ENCODE data around the gene SSPN.

DNA sequence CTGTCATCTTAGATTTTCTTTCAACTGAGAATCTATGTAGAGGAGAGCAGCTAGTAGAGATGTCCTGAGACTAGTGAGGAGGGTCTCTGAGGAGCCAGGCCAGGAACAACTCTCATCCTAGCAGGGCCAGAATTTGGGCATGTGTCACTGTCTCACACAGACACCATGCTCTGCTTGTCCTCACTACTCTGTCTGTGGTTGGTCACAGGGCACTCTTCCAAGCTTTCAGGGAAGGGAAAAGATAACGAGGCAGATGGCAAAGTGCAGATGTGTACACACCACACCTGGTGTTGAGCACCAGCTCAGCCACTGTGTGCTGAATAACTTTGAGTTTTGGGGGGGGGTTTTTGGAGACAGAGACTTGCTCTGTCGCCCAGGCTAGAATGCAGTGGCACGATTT lies 2.5 kb downstream of the SSPN start:
- TF ChIP-seq, protein P1, sequence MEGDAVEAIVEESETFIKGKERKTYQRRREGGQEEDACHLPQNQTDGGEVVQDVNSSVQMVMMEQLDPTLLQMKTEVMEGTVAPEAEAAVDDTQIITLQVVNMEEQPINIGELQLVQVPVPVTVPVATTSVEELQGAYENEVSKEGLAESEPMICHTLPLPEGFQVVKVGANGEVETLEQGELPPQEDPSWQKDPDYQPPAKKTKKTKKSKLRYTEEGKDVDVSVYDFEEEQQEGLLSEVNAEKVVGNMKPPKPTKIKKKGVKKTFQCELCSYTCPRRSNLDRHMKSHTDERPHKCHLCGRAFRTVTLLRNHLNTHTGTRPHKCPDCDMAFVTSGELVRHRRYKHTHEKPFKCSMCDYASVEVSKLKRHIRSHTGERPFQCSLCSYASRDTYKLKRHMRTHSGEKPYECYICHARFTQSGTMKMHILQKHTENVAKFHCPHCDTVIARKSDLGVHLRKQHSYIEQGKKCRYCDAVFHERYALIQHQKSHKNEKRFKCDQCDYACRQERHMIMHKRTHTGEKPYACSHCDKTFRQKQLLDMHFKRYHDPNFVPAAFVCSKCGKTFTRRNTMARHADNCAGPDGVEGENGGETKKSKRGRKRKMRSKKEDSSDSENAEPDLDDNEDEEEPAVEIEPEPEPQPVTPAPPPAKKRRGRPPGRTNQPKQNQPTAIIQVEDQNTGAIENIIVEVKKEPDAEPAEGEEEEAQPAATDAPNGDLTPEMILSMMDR (IDR thresholded peaks at IDR 0.05): no peak
- no peak for TF ChIP-seq EZH2 (IDR thresholded peaks at IDR 0.05)
